Ovary (tissue), 9 donors: ENCODE data around the gene SLC10A3. TPM values are rescaled to one million over a fixed set of nuclear protein-coding genes. Genes with fewer than 3 reads are reported as not detected.

ENCODE experiments used
- DNase-seq, 5 donors: peaks; one replicate each; pipeline ENCODE4 v3.0.0-alpha.2; 2019 to 2020
- H3K27ac ChIP-seq, 2 donors: fragments of 200-600 bp; one replicate each; pipeline versions ENCODE4 v1.5.1 to v1.8.0; 2019 to 2022
- H3K27me3 ChIP-seq: fragments of 200-600 bp; one replicate; pipeline ENCODE4 v1.8.0; 2022
- H3K36me3 ChIP-seq: fragments of 200-600 bp; sonication (generic); one replicate; pipeline ENCODE4 v1.5.1; 2019
- H3K4me1 ChIP-seq: one replicate; pipeline ENCODE4 v1.8.1; 2013; ENCODE audit warnings: mild to moderate bottlenecking, moderate library complexity; ENCODE audit not compliant: insufficient read depth
- H3K4me3 ChIP-seq: fragments of 200-600 bp; sonication (generic); one replicate; pipeline ENCODE4 v1.5.1; 2017
- H3K9me3 ChIP-seq, 2 donors: fragments of 200-600 bp in 1 of 2; sonication (generic) in 1 of 2; one replicate each; pipeline versions ENCODE4 v1.5.1 to v1.8.1; 2013 to 2019; ENCODE audit warnings: mild to moderate bottlenecking in 1 of 2, moderate library complexity in 1 of 2
- EP300 ChIP-seq: sonication (generic); formaldehyde crosslinking; IDR thresholded peaks from one replicate; pipeline ENCODE4 v1.6.1; 2017; ENCODE audit warnings: antibody characterized with exemption
- POLR2A ChIP-seq: fragments of 450-650 bp; IDR thresholded peaks from one replicate; pipeline ENCODE4 v1.6.1; 2017; ENCODE audit warnings: antibody characterized with exemption, mild to moderate bottlenecking, moderate library complexity
- WGBS, 3 donors: extraction: QIAGEN DNeasy Blood & Tissue Kit in 1 of 3; methylation state at CpG; one replicate each; pipeline versions ENCODE4 v1.1.5 to v1.1.7; 2013 to 2017; 5-methylcytosine and 5-hydroxymethylcytosine counted together
- intact Hi-C, 4 donors: fragments of 100-400 bp; cut with DNase I; formaldehyde crosslinking; loops; one replicate each; pipeline versions ENCODE4 v1.11.0 to v1.15.1; 2022 to 2023
- polyA plus RNA-seq, 2 donors: library from polyadenylated mRNA; stranded (reverse); fragments of 200-250 nt in 1 of 2; fragments of 350-450 nt in 1 of 2; fragmentation: Illumina TruSeq in 1 of 2; extraction: RNeasy Lipid Tissue Mini Kit (QIAGEN cat#74804) in 1 of 2; gene quantifications; one replicate each; pipeline ENCODE4 v1.2.3, GENCODE V29; 2013 to 2014
- total RNA-seq, 7 donors: library from RNA; depleted of rRNA in 2 of 7; stranded (reverse); fragments of >200 nt in 2 of 7; fragmentation: NEBNext Ultra II Directional in 3 of 7; extraction: Animal tissue kit (Norgen Biotek cat#: 25700) in 3 of 7; gene quantifications; one replicate each; pipeline versions ENCODE4 v1.1.0 to v1.2.4, GENCODE V29; 2016 to 2023
- TF ChIP-seq, protein P1 (sequence below), 3 donors: fragments of 450-650 bp in 2 of 3; fragments of 200-600 bp in 1 of 3; IDR thresholded peaks; one replicate each; pipeline versions ENCODE4 v1.5.1 to v1.8.0; 2016 to 2022; ENCODE audit warnings: antibody characterized with exemption in 3 of 3, mild to moderate bottlenecking in 1 of 3
- donor health status: DM: no; HTN: no; CAD: no; lungs with moderate emphysema.
- donor health status: DM: no; HTN: no; CAD: no.
- donor health status: Bipolar disorder and iron deficiency.
- donor health status: DM: yes; HTN: yes; CAD: no.
- donor health status: DM: no; HTN: no; CAD: no.
- donor health status: DM: yes; HTN: yes; CAD: no.

SLC10A3 gene
- total and polyA plus RNA-seq, 9 donors = 5.5 to 49.8 (median 37.6) TPM

GRCh38 chrX:154485150-154486051 lies 5.0 kb downstream of the SLC10A3 start:
- Histone ChIP-seq H3K4me3 (peak overlapping the region; percentile 53), H3K27ac (peak overlapping the region; percentile 52 to 80), H3K4me1 (no peaks in the 10 kb centered on the region), H3K36me3 (no peaks in the 10 kb centered on the region), H3K9me3 (no peaks in the 10 kb centered on the region), H3K27me3 (no peaks in the 10 kb centered on the region)
- TF ChIP-seq, protein P1, sequence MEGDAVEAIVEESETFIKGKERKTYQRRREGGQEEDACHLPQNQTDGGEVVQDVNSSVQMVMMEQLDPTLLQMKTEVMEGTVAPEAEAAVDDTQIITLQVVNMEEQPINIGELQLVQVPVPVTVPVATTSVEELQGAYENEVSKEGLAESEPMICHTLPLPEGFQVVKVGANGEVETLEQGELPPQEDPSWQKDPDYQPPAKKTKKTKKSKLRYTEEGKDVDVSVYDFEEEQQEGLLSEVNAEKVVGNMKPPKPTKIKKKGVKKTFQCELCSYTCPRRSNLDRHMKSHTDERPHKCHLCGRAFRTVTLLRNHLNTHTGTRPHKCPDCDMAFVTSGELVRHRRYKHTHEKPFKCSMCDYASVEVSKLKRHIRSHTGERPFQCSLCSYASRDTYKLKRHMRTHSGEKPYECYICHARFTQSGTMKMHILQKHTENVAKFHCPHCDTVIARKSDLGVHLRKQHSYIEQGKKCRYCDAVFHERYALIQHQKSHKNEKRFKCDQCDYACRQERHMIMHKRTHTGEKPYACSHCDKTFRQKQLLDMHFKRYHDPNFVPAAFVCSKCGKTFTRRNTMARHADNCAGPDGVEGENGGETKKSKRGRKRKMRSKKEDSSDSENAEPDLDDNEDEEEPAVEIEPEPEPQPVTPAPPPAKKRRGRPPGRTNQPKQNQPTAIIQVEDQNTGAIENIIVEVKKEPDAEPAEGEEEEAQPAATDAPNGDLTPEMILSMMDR (IDR thresholded peaks at IDR 0.05) = no peak
- TF ChIP-seq POLR2A (no peak), EP300 (no peak)
- DNase-seq = peak in 2 of 5 donors; percentile 31 to 56
- intact Hi-C loops = no loop called here
- WGBS, 3 donors = 63 to 66% (median 66%) methylated on average over 32 to 35 of the region's 35 CpGs

DNA sequence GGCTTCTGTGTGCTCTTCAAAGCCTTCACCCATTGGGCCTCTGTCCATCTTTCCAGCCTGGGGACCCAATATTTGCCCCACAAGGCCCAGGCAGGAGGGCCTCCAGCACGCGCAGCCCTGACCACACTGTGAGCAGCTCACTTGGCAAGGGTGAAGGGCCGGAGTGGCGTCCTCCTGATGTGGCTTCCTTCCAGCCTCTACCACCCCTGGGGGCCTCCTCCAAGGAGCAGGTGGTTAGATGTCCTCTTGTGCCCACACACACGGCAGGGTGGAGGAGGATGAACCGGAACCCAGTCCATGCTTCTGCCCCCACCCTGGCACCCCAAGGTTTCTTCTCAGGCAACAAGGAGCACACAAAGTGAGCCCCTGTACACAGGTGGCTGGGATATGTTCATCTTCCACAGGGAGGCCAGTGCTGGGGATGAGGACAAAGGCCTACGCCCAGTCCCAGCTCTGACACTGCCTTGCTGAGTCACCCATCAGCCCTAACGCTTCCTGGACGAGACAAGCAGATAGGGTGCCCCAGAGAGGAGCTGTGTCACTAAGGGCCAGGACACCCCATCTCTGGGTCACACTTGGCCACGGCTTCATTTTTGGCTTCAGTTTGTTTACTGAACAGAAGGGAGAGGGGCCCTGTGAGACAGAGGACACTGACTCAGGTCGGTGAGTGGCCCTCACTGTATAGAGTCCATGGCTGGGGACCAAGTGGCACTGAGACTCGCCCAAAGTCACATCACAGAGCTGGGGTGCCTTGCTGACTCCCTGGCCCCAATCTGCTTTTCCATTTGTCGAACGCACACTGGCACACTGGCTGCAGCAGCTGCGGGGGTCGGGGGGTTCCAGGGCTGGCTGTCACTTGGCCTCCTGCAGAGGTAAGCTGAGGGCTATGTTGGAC lies 5.9 kb downstream of the SLC10A3 start:
- TF ChIP-seq, protein P1 (IDR thresholded peaks at IDR 0.05) = no peak
- TF ChIP-seq POLR2A = no peak
- no peak for TF ChIP-seq EP300
- intact Hi-C loops = no loop called here
- H3K27me3 ChIP-seq = no peaks in the 10 kb centered on the region
- WGBS, 3 donors = 85 to 86% (median 86%) methylated on average over 16 of the region's 16 CpGs
- H3K9me3 ChIP-seq = no peaks in the 10 kb centered on the region
- no peaks in the 10 kb centered on the region for H3K36me3 ChIP-seq
- H3K4me1 ChIP-seq = no peaks in the 10 kb centered on the region
- no peak overlapping the region for H3K4me3 ChIP-seq
- H3K27ac ChIP-seq = no peak overlapping the region
- DNase-seq = peak in 1 of 5 donors; percentile 23

DNA sequence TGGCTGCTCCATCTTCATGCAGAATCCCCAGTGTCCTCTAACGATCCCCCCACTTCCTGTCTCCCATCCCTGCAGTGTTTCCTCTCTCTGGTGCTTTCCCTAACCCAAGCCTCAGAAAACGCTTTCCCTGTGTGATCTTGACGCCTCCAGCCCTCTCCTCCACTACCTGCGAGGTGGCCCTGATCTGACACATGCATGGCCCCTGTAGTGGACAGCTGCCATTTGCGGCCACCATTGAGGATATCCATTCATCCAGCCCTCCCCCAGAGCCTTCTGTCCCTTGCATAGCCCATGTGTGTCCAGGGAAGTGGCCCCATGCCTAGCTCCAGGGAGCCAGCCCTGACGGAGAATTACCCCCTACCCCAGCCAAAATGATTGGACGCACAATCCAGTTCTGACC lies 7.1 kb downstream of the SLC10A3 start:
- WGBS, 3 donors = 78 to 79% (median 79%) methylated on average over 7 of the region's 7 CpGs
- Histone ChIP-seq H3K36me3 (no peaks in the 10 kb centered on the region), H3K4me3 (no peak overlapping the region), H3K27ac (no peak overlapping the region), H3K9me3 (no peaks in the 10 kb centered on the region), H3K27me3 (no peaks in the 10 kb centered on the region), H3K4me1 (no peaks in the 10 kb centered on the region)
- intact Hi-C loops = no loop called here
- DNase-seq = no peak
- TF ChIP-seq, protein P1 (IDR thresholded peaks at IDR 0.05) = no peak
- TF ChIP-seq POLR2A (no peak), EP300 (no peak)

GRCh38 chrX:154482786-154483185 lies 7.6 kb downstream of the SLC10A3 start:
- Histone ChIP-seq H3K36me3 (no peaks in the 10 kb centered on the region), H3K4me1 (peaks cover 3% of the 10 kb centered on the region), H3K4me3 (no peak overlapping the region), H3K27me3 (no peaks in the 10 kb centered on the region), H3K27ac (no peak overlapping the region), H3K9me3 (no peaks in the 10 kb centered on the region)
- 75 to 82% (median 76%) methylated on average over 7 of the region's 7 CpGs for WGBS, 3 donors
- TF ChIP-seq EP300 (no peak), POLR2A (no peak)
- TF ChIP-seq, protein P1 (IDR thresholded peaks at IDR 0.05) = no peak
- intact Hi-C loops = no loop called here
- DNase-seq = no peak
